ENCODE results near the gene SCD5.
A peak's percentile ranks its signal among the peaks of the same experiment; 100 is the strongest.

Gene SCD5

GRCh38 chr4:82681754-82682153 lies 116.8 kb downstream of the SCD5 start:
- no peak for DNase-seq

- DNase-seq, result no peak
These were observed 117.8 kb downstream of the SCD5 start for GRCh38 chr4:82680834-82681233.

- no peak for DNase-seq
These were observed 119.1 kb downstream of the SCD5 start for GRCh38 chr4:82679531-82679930.

- no peak for DNase-seq
These were observed 120.5 kb downstream of the SCD5 start for GRCh38 chr4:82678051-82678450.

- no peak for DNase-seq
These were observed 121.3 kb downstream of the SCD5 start for GRCh38 chr4:82677327-82677726.

- DNase-seq, result no peak
These were observed 130.7 kb downstream of the SCD5 start for GRCh38 chr4:82667761-82668480.

- DNase-seq, result no peak
These were observed 131.5 kb downstream of the SCD5 start for GRCh38 chr4:82666970-82667665.

GRCh38 chr4:82661181-82661992 lies 137.2 kb downstream of the SCD5 start:
- no peak for DNase-seq

GRCh38 chr4:82652062-82652461 lies 146.5 kb downstream of the SCD5 start:
- DNase-seq, result no peak

- no peak for DNase-seq
These were observed 147.7 kb downstream of the SCD5 start for GRCh38 chr4:82650868-82651267.

GRCh38 chr4:82648356-82648755 lies 150.2 kb downstream of the SCD5 start:
- no peak for DNase-seq

- no peak for DNase-seq
These were observed 152.5 kb downstream of the SCD5 start for GRCh38 chr4:82645936-82646565.

- no peak for DNase-seq
These were observed 153.9 kb downstream of the SCD5 start for GRCh38 chr4:82644734-82645126.

- no peak for DNase-seq
These were observed 154.4 kb downstream of the SCD5 start for GRCh38 chr4:82643994-82644733.

GRCh38 chr4:82642331-82642730 lies 156.3 kb downstream of the SCD5 start:
- DNase-seq, result no peak

- DNase-seq, result no peak
These were observed 158.1 kb downstream of the SCD5 start for GRCh38 chr4:82640540-82640939.

GRCh38 chr4:82639971-82640370 lies 158.6 kb downstream of the SCD5 start:
- no peak for DNase-seq

GRCh38 chr4:82638479-82638878 lies 160.1 kb downstream of the SCD5 start:
- DNase-seq, result no peak

GRCh38 chr4:82630079-82630478 lies 168.5 kb downstream of the SCD5 start:
- DNase-seq, result no peak

- peak; percentile 93 for DNase-seq
These were observed 169.2 kb downstream of the SCD5 start for GRCh38 chr4:82629238-82630000.

GRCh38 chr4:82626251-82626868 lies 172.2 kb downstream of the SCD5 start:
- DNase-seq, result no peak
